Esophagus muscularis mucosa (tissue), 4 donors: ENCODE measurements around the gene TMEM63C. TPM values are rescaled to one million over a fixed set of nuclear protein-coding genes. Genes with fewer than 3 reads are reported as not detected.

Experiments
- DNase-seq: peaks from one replicate; pipeline ENCODE4 v3.0.0-alpha.2; 2017; ENCODE audit errors: extremely low spot score
- H3K27ac ChIP-seq, 4 donors: fragments of 200-600 bp; sonication (generic); replicated peaks in 1 of 4; 1 replicate in 3 of 4; 2 replicates in 1 of 4; pipeline ENCODE4 v1.5.1; 2016 to 2019; ENCODE audit warnings: mild to moderate bottlenecking in 1 of 4
- H3K27me3 ChIP-seq, 4 donors: fragments of 200-600 bp; sonication (generic); one replicate each; pipeline versions ENCODE4 v1.5.1 to v1.6.0; 2016 to 2019
- H3K36me3 ChIP-seq, 4 donors: fragments of 200-600 bp; sonication (generic); one replicate each; pipeline ENCODE4 v1.5.1; 2016 to 2019
- H3K4me1 ChIP-seq, 4 donors: fragments of 200-600 bp; sonication (generic); one replicate each; pipeline ENCODE4 v1.5.1; 2016 to 2019
- H3K4me3 ChIP-seq, 4 donors: fragments of 200-600 bp; sonication (generic); 1 replicate in 2 of 4; 2 replicates in 2 of 4; pipeline ENCODE4 v1.5.1; 2016 to 2019; ENCODE audit warnings: mild to moderate bottlenecking in 4 of 4, moderate library complexity in 1 of 4
- H3K9me3 ChIP-seq, 4 donors: fragments of 200-600 bp; sonication (generic); 1 replicate in 3 of 4; 2 replicates in 1 of 4; pipeline ENCODE4 v1.5.1; 2016 to 2019
- CTCF ChIP-seq, 3 experiments: fragments of 200-600 bp in 2 of 3; fragments of 450-650 bp in 1 of 3; sonication (generic) in 2 of 3; IDR thresholded peaks; one replicate each; pipeline ENCODE4 v1.5.1; 2017 to 2019; ENCODE audit warnings: antibody characterized with exemption in 3 of 3, mild to moderate bottlenecking in 2 of 3, moderate library complexity in 1 of 3
- EP300 ChIP-seq: sonication (generic); formaldehyde crosslinking; IDR thresholded peaks from one replicate; pipeline ENCODE4 v1.6.1; 2017; ENCODE audit warnings: antibody characterized with exemption
- POLR2A ChIP-seq: fragments of 450-650 bp; IDR thresholded peaks from one replicate; pipeline ENCODE4 v1.6.1; 2017; ENCODE audit warnings: antibody characterized with exemption, moderate library complexity, mild to moderate bottlenecking, low read depth
- POLR2AphosphoS5 ChIP-seq, 2 donors: sonication (generic); formaldehyde crosslinking; IDR thresholded peaks; one replicate each; pipeline ENCODE4 v1.6.1; 2017; ENCODE audit warnings: antibody characterized with exemption in 2 of 2
- WGBS: methylation state at CpG from one replicate; pipeline ENCODE4 v1.1.5; 2018; 5-methylcytosine and 5-hydroxymethylcytosine counted together
- intact Hi-C: fragments of 100-400 bp; cut with DNase I; formaldehyde crosslinking; loops from one replicate; pipeline ENCODE4 v1.15.1; 2023
- total RNA-seq, 4 donors: library from RNA; depleted of rRNA; stranded (reverse); fragments of >200 nt; gene quantifications; one replicate each; pipeline versions ENCODE4 v1.1.0 to v1.2.1, GENCODE V29; 2016

The TMEM63C gene
- total RNA-seq, 4 donors from 2014 or later = 0.83 to 5.0 (median 1.1) TPM

GRCh38 chr14:77260199-77260598 is 78.6 kb downstream of the TMEM63C start:
- no peak for TF ChIP-seq POLR2AphosphoS5 (IDR thresholded peaks at IDR 0.05)
- Histone ChIP-seq H3K27me3 (peaks cover 0 to 39% (median 0%) of the 10 kb centered on the region in 4 donors), H3K4me3 (no peak overlapping the region), H3K9me3 (no peaks in the 10 kb centered on the region), H3K36me3 (no peaks in the 10 kb centered on the region), H3K4me1 (no peaks in the 10 kb centered on the region), H3K27ac (no peak overlapping the region)
- no peak for DNase-seq
- intact Hi-C loops = no loop called here
- 88% methylated on average over 9 of the region's 11 CpGs for WGBS

GRCh38 chr14:77260631-77261030 is 79.0 kb downstream of the TMEM63C start:
- H3K9me3 ChIP-seq = no peaks in the 10 kb centered on the region
- H3K4me3 ChIP-seq = no peak overlapping the region
- no peaks in the 10 kb centered on the region for H3K4me1 ChIP-seq
- DNase-seq = no peak
- peaks cover 0 to 41% (median 0%) of the 10 kb centered on the region in 4 donors for H3K27me3 ChIP-seq
- H3K27ac ChIP-seq = no peak overlapping the region
- TF ChIP-seq CTCF (IDR thresholded peaks at IDR 0.05) (no peak), EP300 (no peak), POLR2AphosphoS5 (IDR thresholded peaks at IDR 0.05) (no peak), POLR2A (no peak)
- intact Hi-C loops = no loop called here
- WGBS = 49% methylated on average over 5 of the region's 10 CpGs
- no peaks in the 10 kb centered on the region for H3K36me3 ChIP-seq

GRCh38 chr14:77264466-77265186 is 83.0 kb downstream of the TMEM63C start:
- 71% methylated on average over 10 of the region's 16 CpGs for WGBS

GRCh38 chr14:77265187-77265515 is 83.6 kb downstream of the TMEM63C start:
- WGBS = 67% methylated on average over 1 of the region's 2 CpGs
- H3K9me3 ChIP-seq = peaks cover 0 to 14% (median 12%) of the 10 kb centered on the region in 4 donors
- no peaks in the 10 kb centered on the region for H3K4me1 ChIP-seq
- H3K36me3 ChIP-seq = no peaks in the 10 kb centered on the region
- no peak for TF ChIP-seq POLR2A
- no peak for TF ChIP-seq EP300
- TF ChIP-seq POLR2AphosphoS5 (IDR thresholded peaks at IDR 0.05) = no peak
- no peak for TF ChIP-seq CTCF (IDR thresholded peaks at IDR 0.05)
- intact Hi-C loops = no loop called here
- peaks cover 0 to 51% (median 3%) of the 10 kb centered on the region in 4 donors for H3K27me3 ChIP-seq
- no peak overlapping the region for H3K27ac ChIP-seq
- DNase-seq = no peak
- H3K4me3 ChIP-seq = no peak overlapping the region

More at GRCh38 chr14:77264466-77265186, 83.0 kb downstream of the TMEM63C start:
- no peak for DNase-seq
- Histone ChIP-seq H3K27me3 (peaks cover 0 to 52% (median 2%) of the 10 kb centered on the region in 4 donors), H3K4me1 (no peaks in the 10 kb centered on the region), H3K36me3 (no peaks in the 10 kb centered on the region), H3K27ac (no peak overlapping the region), H3K4me3 (no peak overlapping the region), H3K9me3 (peaks cover 0 to 14% (median 12%) of the 10 kb centered on the region in 4 donors)
- TF ChIP-seq CTCF (IDR thresholded peaks at IDR 0.05) (no peak), EP300 (no peak), POLR2A (no peak), POLR2AphosphoS5 (IDR thresholded peaks at IDR 0.05) (no peak)
- intact Hi-C loops = no loop called here

GRCh38 chr14:77265561-77266335 is 84.2 kb downstream of the TMEM63C start:
- no peak for TF ChIP-seq POLR2AphosphoS5 (IDR thresholded peaks at IDR 0.05)
- TF ChIP-seq POLR2A = no peak
- TF ChIP-seq EP300 = no peak
- TF ChIP-seq CTCF (IDR thresholded peaks at IDR 0.05) = no peak
- intact Hi-C loops = no loop called here
- peaks cover 0 to 51% (median 6%) of the 10 kb centered on the region in 4 donors for H3K27me3 ChIP-seq
- no peak overlapping the region for H3K27ac ChIP-seq
- H3K4me1 ChIP-seq = peaks cover 0 to 6% (median 4%) of the 10 kb centered on the region in 4 donors
- H3K9me3 ChIP-seq = peaks cover 0 to 14% (median 12%) of the 10 kb centered on the region in 4 donors
- WGBS = 75% methylated on average over 11 of the region's 16 CpGs
- H3K4me3 ChIP-seq = no peak overlapping the region
- no peak for DNase-seq
- H3K36me3 ChIP-seq = no peaks in the 10 kb centered on the region
